HCT116 (cell line): ENCODE data around the gene SETD2. TPM values are rescaled to one million over a fixed set of nuclear protein-coding genes. Genes with fewer than 3 reads are reported as not detected.

Experiments used
- ATAC-seq: fragments of 200-7000 bp; cut with Tn5 transposase; 2 replicates; pipeline ENCODE4 v1.9.1; 2020; ENCODE audit warnings: mild to moderate bottlenecking, moderate library complexity
- BruUV-seq: library from RNA; stranded (reverse); fragments of 400-500 nt; replicated peaks from 2 replicates; lab custom pipeline; 2021; lab: Mats Ljungman, UMichigan
- CTCF ChIA-PET: fragments of 300-600 bp; sonication (Branson Sonifier 250); formaldehyde crosslinking; loops from one replicate; lab custom pipeline; 2021; ENCODE audit warnings: antibody characterized with exemption; lab: Charles Lee
- POLR2A ChIA-PET: fragments of 300-600, 350-600 bp; sonication (Branson Sonifier 250); formaldehyde crosslinking; loops from one replicate; lab custom pipeline; 2021; ENCODE audit warnings: antibody characterized with exemption; lab: Charles Lee
- RAD21 ChIA-PET, 2 experiments: fragments of 300-600 bp; sonication (Branson Sonifier 250); formaldehyde crosslinking; loops; one replicate each; lab custom pipeline; 2023; ENCODE audit warnings: low total read pairs in 2 of 2; ENCODE audit not compliant: uncharacterized antibody in 2 of 2, unreplicated experiment in 2 of 2, low non-redundant PET in 1 of 2; lab: Charles Lee
- DNase-seq: peaks from one replicate; pipeline ENCODE4 v3.0.0-alpha.2; 2010; ENCODE audit warnings: low read depth, low spot score
- H2AFZ ChIP-seq: fragments of 200-600 bp; shearing (Covaris generic), sonication (generic); 2 replicates; pipeline ENCODE4 v1.6.1; 2017; ENCODE audit warnings: low read depth, mixed run types, mixed read lengths, antibody characterized with exemption, low read length; ENCODE audit not compliant: poor library complexity, severe bottlenecking
- H3K27ac ChIP-seq: 2 replicates; pipeline ENCODE4 v1.5.1; 2012; ENCODE audit warnings: low read depth, low read length
- H3K27me3 ChIP-seq: fragments of 200-600 bp; sonication (generic); 2 replicates; pipeline ENCODE4 v1.6.1; 2016; ENCODE audit warnings: mixed run types, low read length, mixed read lengths; ENCODE audit not compliant: insufficient read depth
- H3K36me3 ChIP-seq, 2 experiments: fragments of 200-500 bp in 1 of 2; fragments of 200-600 bp in 1 of 2; sonication (Bioruptor generic) in 1 of 2; sonication (generic) in 1 of 2; 2 replicates each; pipeline versions ENCODE4 v1.5.1 to v1.6.1; 2014 to 2016; ENCODE audit warnings: low read length in 2 of 2, inconsistent platforms in 1 of 2, mixed read lengths in 1 of 2, mixed run types in 1 of 2; ENCODE audit not compliant: insufficient read depth in 2 of 2, control insufficient read depth in 1 of 2
- H3K4me1 ChIP-seq, 2 experiments: fragments of 200-600 bp in 1 of 2; sonication (generic) in 1 of 2; 2 replicates each; pipeline versions ENCODE4 v1.5.1 to v1.6.1; 2012 to 2017; ENCODE audit warnings: low read length in 2 of 2, inconsistent platforms in 1 of 2, mild to moderate bottlenecking in 1 of 2, mixed read lengths in 1 of 2, mixed run types in 1 of 2, moderate library complexity in 1 of 2; ENCODE audit not compliant: insufficient read depth in 2 of 2, control insufficient read depth in 1 of 2
- H3K4me2 ChIP-seq: fragments of 200-600 bp; sonication (generic); 2 replicates; pipeline ENCODE4 v1.6.1; 2017; ENCODE audit warnings: mixed run types, low read length, mixed read lengths
- H3K4me3 ChIP-seq, 2 experiments: fragments of 200-600 bp in 1 of 2; sonication (generic) in 1 of 2; replicated peaks in 1 of 2; 2 replicates each; pipeline ENCODE4 v1.5.1; 2011 to 2016; ENCODE audit warnings: low read length in 2 of 2, control low read depth in 1 of 2, low read depth in 1 of 2, mild to moderate bottlenecking in 1 of 2, mixed read lengths in 1 of 2, mixed run types in 1 of 2
- H3K79me2 ChIP-seq: fragments of 200-600 bp; sonication (generic); 2 replicates; pipeline ENCODE4 v1.6.1; 2017; ENCODE audit warnings: mild to moderate bottlenecking, mixed run types, low read length, moderate library complexity, mixed read lengths; ENCODE audit not compliant: insufficient read depth
- H3K9ac ChIP-seq: fragments of 200-600 bp; sonication (generic); 2 replicates; pipeline ENCODE4 v1.6.1; 2016; ENCODE audit warnings: low read length, mixed read lengths
- H3K9me2 ChIP-seq: fragments of 200-600 bp; sonication (generic), shearing (Covaris generic); 2 replicates; pipeline ENCODE4 v1.6.1; 2017; ENCODE audit warnings: mixed run types, mild to moderate bottlenecking, moderate library complexity; ENCODE audit not compliant: insufficient read depth
- H3K9me3 ChIP-seq, 2 experiments: fragments of 200-500 bp in 1 of 2; fragments of 200-600 bp in 1 of 2; sonication (Bioruptor generic) in 1 of 2; sonication (generic) in 1 of 2; 2 replicates each; pipeline ENCODE4 v1.6.1; 2014 to 2017; ENCODE audit warnings: low read length in 2 of 2, mixed read lengths in 2 of 2, inconsistent platforms in 1 of 2, low read depth in 1 of 2, mild to moderate bottlenecking in 1 of 2, mixed run types in 1 of 2, moderate library complexity in 1 of 2; ENCODE audit not compliant: control insufficient read depth in 1 of 2, insufficient read depth in 1 of 2
- H4K20me1 ChIP-seq: fragments of 200-600 bp; sonication (generic), shearing (Covaris generic); 2 replicates; pipeline ENCODE4 v1.6.1; 2017; ENCODE audit warnings: mixed run types, mild to moderate bottlenecking, moderate library complexity; ENCODE audit not compliant: insufficient read depth
- ATF3 ChIP-seq: IDR thresholded peaks from 2 replicates; pipeline ENCODE4 v1.6.1; 2012
- CBX3 ChIP-seq: IDR thresholded peaks from 2 replicates; pipeline ENCODE4 v1.6.1; 2012; ENCODE audit warnings: low read depth
- CTCF ChIP-seq, 3 experiments: fragments of 200-600 bp in 1 of 3; sonication (generic) in 1 of 3; IDR thresholded peaks in 2 of 3; conservative IDR thresholded peaks in 1 of 3; 2 replicates each; pipeline ENCODE4 v1.5.1; 2012 to 2017; ENCODE audit warnings: low read depth in 2 of 3, low read length in 2 of 3, antibody characterized with exemption in 1 of 3, borderline replicate concordance in 1 of 3, control low read depth in 1 of 3, mild to moderate bottlenecking in 1 of 3, mixed read lengths in 1 of 3, mixed run types in 1 of 3, moderate library complexity in 1 of 3; ENCODE audit not compliant: insufficient read depth in 1 of 3
- EGR1 ChIP-seq: IDR thresholded peaks from 2 replicates; pipeline ENCODE4 v1.6.1; 2012; ENCODE audit warnings: low read depth
- ELF1 ChIP-seq: IDR thresholded peaks from 2 replicates; pipeline ENCODE4 v1.6.1; 2012; ENCODE audit warnings: low read depth, borderline replicate concordance
- EZH2 ChIP-seq: fragments of 200-600 bp; sonication (generic); IDR thresholded peaks from 2 replicates; pipeline ENCODE4 v1.6.1; 2017; ENCODE audit warnings: antibody characterized with exemption, mixed run types
- EZH2phosphoT487 ChIP-seq: fragments of 200-600 bp; IDR thresholded peaks from 2 replicates; pipeline ENCODE4 v1.6.1; 2018; ENCODE audit warnings: antibody characterized with exemption, borderline replicate concordance
- FOSL1 ChIP-seq: IDR thresholded peaks from 2 replicates; pipeline ENCODE4 v1.6.1; 2012; ENCODE audit warnings: low read depth
- MAX ChIP-seq: IDR thresholded peaks from 2 replicates; pipeline ENCODE4 v1.6.1; 2012
- POLR2AphosphoS5 ChIP-seq: IDR thresholded peaks from 2 replicates; pipeline ENCODE4 v1.6.1; 2011; ENCODE audit warnings: mild to moderate bottlenecking, low read depth, low read length, moderate library complexity
- RAD21 ChIP-seq: IDR thresholded peaks from 2 replicates; pipeline ENCODE4 v1.6.1; 2012; ENCODE audit warnings: low read depth, mild to moderate bottlenecking
- REST ChIP-seq: IDR thresholded peaks from 2 replicates; pipeline ENCODE4 v1.6.1; 2012; ENCODE audit warnings: low read depth
- SIN3A ChIP-seq: IDR thresholded peaks from 2 replicates; pipeline ENCODE4 v1.6.1; 2012; ENCODE audit warnings: low read depth
- SRF ChIP-seq: IDR thresholded peaks from 2 replicates; pipeline ENCODE4 v1.6.1; 2012; ENCODE audit warnings: low read depth
- ZNF274 ChIP-seq: fragments of 200-500 bp; sonication (Bioruptor generic); IDR thresholded peaks from 2 replicates; pipeline ENCODE4 v1.6.1; 2014; ENCODE audit warnings: mild to moderate bottlenecking, low read depth, low read length, inconsistent platforms
- intact Hi-C: fragments of 100-400 bp; cut with micrococcal nuclease; formaldehyde crosslinking; loops from 2 replicates; pipeline ENCODE4 v1.10.0; 2022
- total RNA-seq: library from RNA; stranded (reverse); gene quantifications from one replicate; pipeline ENCODE4 v1.2.1, GENCODE V29; 2021; ENCODE audit not compliant: unreplicated experiment

The SETD2 gene
- total RNA-seq, 1 experiment from 2014 or later, result 33.0 TPM

- Histone ChIP-seq H3K9me3 (no peaks in the 10 kb centered on the region), H3K4me1 (peaks cover 17 to 28% of the 10 kb centered on the region in 2 experiments; a peak in 3 of 4 replicates), H3K4me2 (no peak overlapping the region)
- ChIA-PET POLR2A (interaction anchor here (0.7 kb wide), 1 partner anchor 10 kb away, joined by 3 read pairs; no protein-coding TSS in a partner anchor), RAD21 (no interaction called here)
- ATAC-seq, result no peak
- TF ChIP-seq SRF, result no peak
- TF ChIP-seq ATF3, result no peak
- TF ChIP-seq CTCF (IDR thresholded peaks at IDR 0.05 in 2 of 3, conservative IDR thresholded peaks at IDR 0.05 in 1 of 3; ENCODE audit: borderline replicate concordance in 1 of 3, insufficient read depth in 1 of 3, low read depth in 2 of 3, low read length in 2 of 3), result no peak
- TF ChIP-seq SIN3A, result no peak
- no peak for TF ChIP-seq FOSL1
- TF ChIP-seq CBX3, result no peak
- no peak for TF ChIP-seq MAX
- TF ChIP-seq, all 23 proteins: peak for 0
- intact Hi-C loops, result no loop called here
- no TSS peak for BruUV-seq
- Histone ChIP-seq H3K27ac (no peak overlapping the region), H3K79me2 (peaks cover 92% of the 10 kb centered on the region), H3K9ac (no peak overlapping the region), H3K9me2 (no peaks in the 10 kb centered on the region), H3K4me3 (no peak overlapping the region), H3K27me3 (no peaks in the 10 kb centered on the region), H2AFZ (no peak overlapping the region), H4K20me1 (peaks cover 7% of the 10 kb centered on the region; the same call in 1 of the 2 replicates), H3K36me3 (no peaks in the 10 kb centered on the region)
- no peak for DNase-seq
- CTCF ChIA-PET, result no interaction called here
Observed at GRCh38 chr3:47145272-47145671, 18.6 kb downstream of the SETD2 start.

GRCh38 chr3:47143068-47143467 lies 20.8 kb downstream of the SETD2 start:
- Histone ChIP-seq H2AFZ (no peak overlapping the region), H3K4me2 (no peak overlapping the region), H3K79me2 (peaks cover 90% of the 10 kb centered on the region), H3K9me2 (no peaks in the 10 kb centered on the region), H3K9me3 (no peaks in the 10 kb centered on the region), H3K9ac (no peak overlapping the region), H3K27me3 (no peaks in the 10 kb centered on the region), H3K27ac (no peak overlapping the region), H3K36me3 (no peaks in the 10 kb centered on the region)
- no TSS peak for BruUV-seq
- RAD21 ChIA-PET, result no interaction called here
- ATAC-seq, result no peak
- TF ChIP-seq EZH2phosphoT487, result no peak
- no peak for TF ChIP-seq EGR1
- TF ChIP-seq ZNF274, result no peak
- no peak for TF ChIP-seq ELF1
- no peak for TF ChIP-seq RAD21
- no peak for TF ChIP-seq EZH2
- no peak for TF ChIP-seq FOSL1
- TF ChIP-seq REST, result no peak
- TF ChIP-seq POLR2AphosphoS5, result no peak
- TF ChIP-seq, all 23 proteins: peak for 0
- POLR2A ChIA-PET, result no interaction called here
- intact Hi-C loops, result no loop called here
- no peak overlapping the region for H3K4me3 ChIP-seq
- H3K4me1 ChIP-seq, result peaks cover 10 to 17% of the 10 kb centered on the region in 2 experiments; a peak in 3 of 4 replicates
- CTCF ChIA-PET, result no interaction called here
- H4K20me1 ChIP-seq, result 0 out of 2 replicates have a peak, but pooled peaks cover 6% of the 10 kb centered on the region
- DNase-seq, result no peak
